Keratinocyte (primary cell): Measurements from ENCODE around the gene APOL3. TPM values are rescaled to one million over a fixed set of nuclear protein-coding genes. Genes with fewer than 3 reads are reported as not detected.
"Not testable (repeated sequence)": the region's sequence is repeated elsewhere in the genome, so short reads cannot be mapped to it uniquely, and the experiment has no call there.

ENCODE experiments used
- DNase-seq: peaks from one replicate; pipeline ENCODE4 v3.0.0-alpha.2; 2011; ENCODE audit warnings: low read depth, missing footprints, low spot score
- FAIRE-seq: peaks from 2 replicates; lab custom pipeline; 2011; peaks lifted over from hg19 to GRCh38; lab: Jason Lieb, UNC
- H2AFZ ChIP-seq: 2 replicates; pipeline ENCODE4 v1.6.0; 2012; ENCODE audit warnings: low read length, control low read depth, inconsistent platforms; ENCODE audit not compliant: control insufficient read depth
- H3K27ac ChIP-seq: 2 replicates; pipeline ENCODE4 v1.5.1; 2011; ENCODE audit warnings: low read length; ENCODE audit not compliant: control insufficient read depth, insufficient read depth
- H3K27me3 ChIP-seq: 3 replicates; pipeline ENCODE4 v1.6.0; 2011; ENCODE audit warnings: low read length; ENCODE audit not compliant: control insufficient read depth, insufficient read depth; ENCODE audit errors: extremely low read depth
- H3K36me3 ChIP-seq, 2 experiments: 2 replicates in 1 of 2; 3 replicates in 1 of 2; pipeline ENCODE4 v1.5.1; 2011; ENCODE audit warnings: low read length in 2 of 2, mild to moderate bottlenecking in 1 of 2; ENCODE audit not compliant: control insufficient read depth in 2 of 2, insufficient read depth in 2 of 2; ENCODE audit errors: extremely low read depth in 1 of 2
- H3K4me1 ChIP-seq: 3 replicates; pipeline ENCODE4 v1.5.1; 2011; ENCODE audit warnings: low read length; ENCODE audit not compliant: control insufficient read depth, insufficient read depth; ENCODE audit errors: extremely low read depth
- H3K4me2 ChIP-seq: 3 replicates; pipeline ENCODE4 v1.6.0; 2011; ENCODE audit warnings: low read depth, low read length; ENCODE audit not compliant: control insufficient read depth, insufficient read depth; ENCODE audit errors: extremely low read depth
- H3K4me3 ChIP-seq, 3 experiments: fragments of 200-600 bp in 1 of 3; sonication (generic) in 1 of 3; 2 replicates in 2 of 3; 3 replicates in 1 of 3; pipeline ENCODE4 v1.5.1; 2011 to 2016; ENCODE audit warnings: low read length in 3 of 3, mild to moderate bottlenecking in 3 of 3, control low read depth in 2 of 3, inconsistent platforms in 1 of 3, low read depth in 1 of 3, mixed read lengths in 1 of 3, mixed run types in 1 of 3, moderate library complexity in 1 of 3; ENCODE audit not compliant: control insufficient read depth in 2 of 3, insufficient read depth in 2 of 3; ENCODE audit errors: extremely low read depth in 1 of 3
- H3K79me2 ChIP-seq: 2 replicates; pipeline ENCODE4 v1.6.0; 2012; ENCODE audit warnings: low read length; ENCODE audit not compliant: control insufficient read depth, insufficient read depth
- H3K9ac ChIP-seq: 3 replicates; pipeline ENCODE4 v1.6.0; 2011; ENCODE audit warnings: low read length; ENCODE audit not compliant: control insufficient read depth, insufficient read depth; ENCODE audit errors: extremely low read depth
- H3K9me1 ChIP-seq: 3 replicates; pipeline ENCODE4 v1.6.0; 2011; ENCODE audit warnings: low read length; ENCODE audit not compliant: control insufficient read depth, insufficient read depth; ENCODE audit errors: extremely low read depth
- H3K9me3 ChIP-seq: 2 replicates; pipeline ENCODE4 v1.5.1; 2012; ENCODE audit warnings: low read depth, low read length; ENCODE audit not compliant: control insufficient read depth
- H4K20me1 ChIP-seq: 3 replicates; pipeline ENCODE4 v1.6.0; 2011; ENCODE audit warnings: low read length; ENCODE audit not compliant: control insufficient read depth, insufficient read depth; ENCODE audit errors: extremely low read depth
- EZH2 ChIP-seq: IDR thresholded peaks from one replicate; pipeline ENCODE4 v1.6.1; 2012; ENCODE audit warnings: inconsistent platforms, mild to moderate bottlenecking, low read length, moderate library complexity
- dilution Hi-C: fragments of 300-500 bp; cut with MboI; formaldehyde crosslinking; loops from one replicate; pipeline ENCODE4 v1.7.0; 2020; ENCODE audit warnings: low sequenced_read_pairs; ENCODE audit not compliant: extremely low pct_ligation_motif_present
- polyA plus RNA-seq, 5 experiments: library from polyadenylated mRNA; depleted of rRNA in 3 of 5; stranded (reverse) in 3 of 5; stranded (forward) in 1 of 5; unstranded in 1 of 5; fragments of >200 nt; gene quantifications; 1 replicate in 1 of 5; 2 replicates in 3 of 5; 3 replicates in 1 of 5; pipeline versions ENCODE4 v1.2.1 to v1.2.3, GENCODE V29; 2011 to 2012; ENCODE audit warnings: missing spikeins in 2 of 5, low read depth in 1 of 5, low replicate concordance in 1 of 5
- TF ChIP-seq, protein P1 (sequence below), 3 experiments: IDR thresholded peaks in 1 of 3; conservative IDR thresholded peaks in 1 of 3; optimal IDR thresholded peaks in 1 of 3; 2 replicates in 2 of 3; 3 replicates in 1 of 3; pipeline versions ENCODE3 to v1.5.1; 2011; ENCODE audit warnings: low read length in 3 of 3, mild to moderate bottlenecking in 3 of 3, moderate library complexity in 2 of 3, control low read depth in 1 of 3, inconsistent platforms in 1 of 3; ENCODE audit not compliant: insufficient read depth in 2 of 3; ENCODE audit errors: extremely low read depth in 1 of 3

The APOL3 gene
- polyA plus RNA-seq, 1 donor (not counting 4 experiments of a cell fraction or from before 2014, with no cell fraction given) = 0.92 TPM

DNA sequence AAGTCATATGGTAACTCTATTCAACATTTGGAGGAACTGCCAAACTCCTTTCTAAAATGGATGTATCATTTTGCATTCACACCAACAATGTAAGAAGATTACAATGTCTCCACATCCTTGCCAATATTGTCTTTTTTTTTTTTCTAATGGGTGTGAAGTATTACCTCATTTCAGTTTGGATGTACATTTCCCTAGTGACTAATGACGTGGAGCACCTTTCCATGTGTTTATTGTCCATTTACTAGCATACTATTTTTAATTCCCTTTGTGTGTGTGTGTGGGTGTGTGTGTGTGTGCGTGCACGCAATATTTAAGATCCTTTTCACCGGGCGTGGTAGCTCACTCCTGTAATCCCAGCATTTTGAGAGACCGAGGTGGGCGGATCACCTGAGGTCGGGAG, 62.7 kb downstream of the APOL3 start:
- no peak for FAIRE-seq
- no peak overlapping the region for H3K4me2 ChIP-seq
- no peak for DNase-seq
- dilution Hi-C loops = no loop called here
- H3K4me3 ChIP-seq = no peak overlapping the region
- H4K20me1 ChIP-seq = no peaks in the 10 kb centered on the region
- no peaks in the 10 kb centered on the region for H3K9me3 ChIP-seq
- H3K27me3 ChIP-seq = no peaks in the 10 kb centered on the region
- no peaks in the 10 kb centered on the region for H3K36me3 ChIP-seq
- H3K79me2 ChIP-seq = no peaks in the 10 kb centered on the region
- no peaks in the 10 kb centered on the region for H3K9me1 ChIP-seq
- H3K4me1 ChIP-seq = no peaks in the 10 kb centered on the region
- no peak overlapping the region for H3K27ac ChIP-seq
- no peak overlapping the region for H3K9ac ChIP-seq
- no peak for TF ChIP-seq EZH2
- TF ChIP-seq, protein P1, sequence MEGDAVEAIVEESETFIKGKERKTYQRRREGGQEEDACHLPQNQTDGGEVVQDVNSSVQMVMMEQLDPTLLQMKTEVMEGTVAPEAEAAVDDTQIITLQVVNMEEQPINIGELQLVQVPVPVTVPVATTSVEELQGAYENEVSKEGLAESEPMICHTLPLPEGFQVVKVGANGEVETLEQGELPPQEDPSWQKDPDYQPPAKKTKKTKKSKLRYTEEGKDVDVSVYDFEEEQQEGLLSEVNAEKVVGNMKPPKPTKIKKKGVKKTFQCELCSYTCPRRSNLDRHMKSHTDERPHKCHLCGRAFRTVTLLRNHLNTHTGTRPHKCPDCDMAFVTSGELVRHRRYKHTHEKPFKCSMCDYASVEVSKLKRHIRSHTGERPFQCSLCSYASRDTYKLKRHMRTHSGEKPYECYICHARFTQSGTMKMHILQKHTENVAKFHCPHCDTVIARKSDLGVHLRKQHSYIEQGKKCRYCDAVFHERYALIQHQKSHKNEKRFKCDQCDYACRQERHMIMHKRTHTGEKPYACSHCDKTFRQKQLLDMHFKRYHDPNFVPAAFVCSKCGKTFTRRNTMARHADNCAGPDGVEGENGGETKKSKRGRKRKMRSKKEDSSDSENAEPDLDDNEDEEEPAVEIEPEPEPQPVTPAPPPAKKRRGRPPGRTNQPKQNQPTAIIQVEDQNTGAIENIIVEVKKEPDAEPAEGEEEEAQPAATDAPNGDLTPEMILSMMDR (optimal IDR thresholded peaks at IDR 0.05 in 1 of 3, IDR thresholded peaks at IDR 0.05 in 1 of 3, conservative IDR thresholded peaks at IDR 0.05 in 1 of 3; ENCODE audit: extremely low read depth in 1 of 3, insufficient read depth in 2 of 3, low read length in 3 of 3) = no peak
- H2AFZ ChIP-seq = no peak overlapping the region

DNA sequence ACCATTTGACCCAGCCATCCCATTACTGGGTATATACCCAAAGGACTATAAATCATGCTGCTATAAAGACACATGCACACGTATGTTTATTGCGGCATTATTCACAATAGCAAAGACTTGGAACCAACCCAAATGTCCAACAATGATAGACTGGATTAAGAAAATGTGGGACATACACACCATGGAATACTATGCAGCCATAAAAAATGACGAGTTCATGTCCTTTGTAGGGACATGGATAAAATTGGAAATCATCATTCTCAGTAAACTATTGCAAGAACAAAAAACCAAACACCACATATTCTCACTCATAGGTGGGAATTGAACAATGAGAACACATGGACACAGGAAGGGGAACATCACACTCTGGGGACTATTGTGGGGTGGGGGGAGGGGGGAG, 69.8 kb downstream of the APOL3 start:
- H3K36me3 ChIP-seq, dilution Hi-C loops, FAIRE-seq, H2AFZ ChIP-seq, DNase-seq, H3K9ac ChIP-seq, H3K9me3 ChIP-seq, H3K4me1 ChIP-seq, H3K4me3 ChIP-seq, H3K27me3 ChIP-seq, H4K20me1 ChIP-seq, H3K4me2 ChIP-seq, H3K27ac ChIP-seq, H3K79me2 ChIP-seq, H3K9me1 ChIP-seq: not testable (repeated sequence)

Other genes starting within 250 kb of the APOL3 start
- 95.9 to 125 TPM (median 118 TPM) in 3 replicates for gene RBFOX2, start 131.9 kb downstream of the APOL3 start, polyA plus RNA-seq
- 0.03 to 0.08 TPM (median 0.04 TPM) in 3 replicates for gene APOL4, start 41.1 kb upstream of the APOL3 start, polyA plus RNA-seq
- gene APOL2, start 78.8 kb upstream of the APOL3 start, polyA plus RNA-seq = 8.9 to 10.3 TPM (median 8.9 TPM) in 3 replicates
- gene APOL1, start 92.4 kb upstream of the APOL3 start, polyA plus RNA-seq = 3.0 to 4.1 TPM (median 3.7 TPM) in 3 replicates
- gene MYH9, start 227.2 kb upstream of the APOL3 start, polyA plus RNA-seq = 277 to 489 TPM (median 351 TPM) in 3 replicates